A549 (cell line): Measurements from ENCODE around the gene RXRA.

ENCODE experiments used
- CTCF ChIP-seq: fragments of >200 bp; sonication (Bioruptor Twin); formaldehyde crosslinking; IDR thresholded peaks from 3 replicates; pipeline ENCODE4 v1.5.1; 2016
- MAZ ChIP-seq: fragments of 150-350 bp; IDR thresholded peaks from 2 replicates; pipeline ENCODE4 v1.6.1; 2014; ENCODE audit warnings: antibody characterized with exemption, low read depth, low read length, borderline replicate concordance

- TF ChIP-seq MAZ: no peak
- TF ChIP-seq CTCF: no peak
Observed at GRCh38 chr9:134405527-134405926, 79.3 kb downstream of the RXRA start.
